ACHN (cell line): ENCODE data around the gene ERCC6.

Experiments used
- DNase-seq: peaks from one replicate; pipeline ENCODE4 v3.0.0-alpha.2; 2015
- in situ Hi-C: cut with HindIII; loops from 2 replicates; pipeline ENCODE4 v1.10.0; 2017; ENCODE audit warnings: low sequenced_read_pairs, low pct_ligation_motif_present, low pct_unique_long_range_greater_than_20kb

Gene ERCC6

GRCh38 chr10:49486738-49487137 is 52.2 kb downstream of the ERCC6 start:
- in situ Hi-C loops: no loop called here

GRCh38 chr10:49486009-49486408 is 52.9 kb downstream of the ERCC6 start:
- DNase-seq: no peak
- in situ Hi-C loops: no loop called here

More at GRCh38 chr10:49486738-49487137, 52.2 kb downstream of the ERCC6 start:
- no peak for DNase-seq

- in situ Hi-C loops: no loop called here
- DNase-seq: no peak
Measured at GRCh38 chr10:49484486-49485235, 54.3 kb downstream of the ERCC6 start.

GRCh38 chr10:49478819-49479218 is 60.1 kb downstream of the ERCC6 start:
- in situ Hi-C loops: no loop called here
- no peak for DNase-seq

- no peak for DNase-seq
- in situ Hi-C loops: no loop called here
Measured at GRCh38 chr10:49474901-49475300, 64.0 kb downstream of the ERCC6 start.

- in situ Hi-C loops: no loop called here
- no peak for DNase-seq
Measured at GRCh38 chr10:49471532-49471931, 67.4 kb downstream of the ERCC6 start.

- no peak for DNase-seq
- in situ Hi-C loops: no loop called here
Measured at GRCh38 chr10:49465736-49466135, 73.2 kb downstream of the ERCC6 start.
